ENCODE results near the gene SEMA6B.

- TF ChIP-seq POLR2A (IDR thresholded peaks at IDR 0.05; ENCODE audit: low read depth), result no peak
- TF ChIP-seq, protein P1, sequence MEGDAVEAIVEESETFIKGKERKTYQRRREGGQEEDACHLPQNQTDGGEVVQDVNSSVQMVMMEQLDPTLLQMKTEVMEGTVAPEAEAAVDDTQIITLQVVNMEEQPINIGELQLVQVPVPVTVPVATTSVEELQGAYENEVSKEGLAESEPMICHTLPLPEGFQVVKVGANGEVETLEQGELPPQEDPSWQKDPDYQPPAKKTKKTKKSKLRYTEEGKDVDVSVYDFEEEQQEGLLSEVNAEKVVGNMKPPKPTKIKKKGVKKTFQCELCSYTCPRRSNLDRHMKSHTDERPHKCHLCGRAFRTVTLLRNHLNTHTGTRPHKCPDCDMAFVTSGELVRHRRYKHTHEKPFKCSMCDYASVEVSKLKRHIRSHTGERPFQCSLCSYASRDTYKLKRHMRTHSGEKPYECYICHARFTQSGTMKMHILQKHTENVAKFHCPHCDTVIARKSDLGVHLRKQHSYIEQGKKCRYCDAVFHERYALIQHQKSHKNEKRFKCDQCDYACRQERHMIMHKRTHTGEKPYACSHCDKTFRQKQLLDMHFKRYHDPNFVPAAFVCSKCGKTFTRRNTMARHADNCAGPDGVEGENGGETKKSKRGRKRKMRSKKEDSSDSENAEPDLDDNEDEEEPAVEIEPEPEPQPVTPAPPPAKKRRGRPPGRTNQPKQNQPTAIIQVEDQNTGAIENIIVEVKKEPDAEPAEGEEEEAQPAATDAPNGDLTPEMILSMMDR (IDR thresholded peaks at IDR 0.05), result no peak
- no peak for TF ChIP-seq EP300 (IDR thresholded peaks at IDR 0.05)
These were observed 2.8 kb downstream of the SEMA6B start for GRCh38 chr19:4556597-4557127.

Measured in esophagus muscularis mucosa (tissue), 4 donors.